ENCODE data around the gene ERBB3.

The ERBB3 gene

GRCh38 chr12:56082382-56082781 is 2.4 kb downstream of the ERBB3 start (continued):
- no peak for TF ChIP-seq REST (tag by site-specific recombination; IDR thresholded peaks at IDR 0.05)
- TF ChIP-seq ZSCAN16 (tag by site-specific recombination; IDR thresholded peaks at IDR 0.05), result no peak
- no peak for TF ChIP-seq ZNF645 (tag by site-specific recombination; IDR thresholded peaks at IDR 0.05)
- no peak for TF ChIP-seq PATZ1 (tag by site-specific recombination; IDR thresholded peaks at IDR 0.05)
- TF ChIP-seq GFI1B (tag by site-specific recombination; IDR thresholded peaks at IDR 0.05), result no peak

- H3K4me1 ChIP-seq (ENCODE audit: control insufficient read depth, insufficient read depth, low read length), result no peaks in the 10 kb centered on the region; the same call in 1 of the 2 replicates
- ChIA-PET CTCF (interaction anchor here (0.6 to 1.8 kb wide), 5 partner anchors 20 to 253 kb away, joined by 3 to 8 read pairs (median 3); partner anchors contain the start of gene SUOX), POLR2A (interaction anchor here (0.5 to 5.0 kb wide), 2 partner anchors 21 to 38 kb away, joined by 3 to 39 read pairs; partner anchors contain the start of gene PA2G4)
- no peak overlapping the region for H3K4me3 ChIP-seq (ENCODE audit: low read depth, low read length)
- H3K9me3 ChIP-seq (ENCODE audit: control insufficient read depth, insufficient read depth, low read depth, low read length), result no peaks in the 10 kb centered on the region
- peaks cover 0 to 3% of the 10 kb centered on the region in 2 experiments; a peak in 1 of 3 replicates for H3K36me3 ChIP-seq (ENCODE audit: control insufficient read depth in 2 of 2, insufficient read depth in 1 of 2, low read length in 2 of 2)
- H3K27ac ChIP-seq (ENCODE audit: extremely low read depth, low read depth, low read length), result no peak overlapping the region
- TF ChIP-seq ZNF768 (tag by site-specific recombination; IDR thresholded peaks at IDR 0.05) (no peak), ZBTB10 (tag by site-specific recombination; IDR thresholded peaks at IDR 0.05) (no peak), INSM2 (tag by site-specific recombination; IDR thresholded peaks at IDR 0.05) (no peak), ZNF302 (tag by site-specific recombination; IDR thresholded peaks at IDR 0.05; ENCODE audit: low read depth) (no peak), ZNF398 (tag by site-specific recombination; IDR thresholded peaks at IDR 0.05) (peak; percentile 55), ZBTB17 (tag by site-specific recombination; IDR thresholded peaks at IDR 0.05) (no peak), GLIS1 (tag by site-specific recombination; IDR thresholded peaks at IDR 0.05) (no peak)
These were observed 3.0 kb downstream of the ERBB3 start for GRCh38 chr12:56082967-56083366.

All from HEK293 (cell line).